Lung microvascular endothelial cell (primary cell): ENCODE results near the gene CKAP2L. TPM values are rescaled to one million over a fixed set of nuclear protein-coding genes. Genes with fewer than 3 reads are reported as not detected.
"Not testable (repeated sequence)": the region's sequence is repeated elsewhere in the genome, so short reads cannot be mapped to it uniquely, and the experiment has no call there.

Experiments used
- DNase-seq, 2 donors: peaks; one replicate each; pipeline versions ENCODE4 v3.0.0 to v3.0.0-alpha.2; 2010; ENCODE audit warnings: low read depth in 2 of 2
- total RNA-seq: library from RNA; depleted of rRNA; stranded (reverse); fragments of >200 nt; gene quantifications from 2 replicates; pipeline ENCODE4 v1.2.1, GENCODE V29; 2014

The CKAP2L gene
- total RNA-seq, 1 donor from 2014 or later: 0.60 TPM

DNA sequence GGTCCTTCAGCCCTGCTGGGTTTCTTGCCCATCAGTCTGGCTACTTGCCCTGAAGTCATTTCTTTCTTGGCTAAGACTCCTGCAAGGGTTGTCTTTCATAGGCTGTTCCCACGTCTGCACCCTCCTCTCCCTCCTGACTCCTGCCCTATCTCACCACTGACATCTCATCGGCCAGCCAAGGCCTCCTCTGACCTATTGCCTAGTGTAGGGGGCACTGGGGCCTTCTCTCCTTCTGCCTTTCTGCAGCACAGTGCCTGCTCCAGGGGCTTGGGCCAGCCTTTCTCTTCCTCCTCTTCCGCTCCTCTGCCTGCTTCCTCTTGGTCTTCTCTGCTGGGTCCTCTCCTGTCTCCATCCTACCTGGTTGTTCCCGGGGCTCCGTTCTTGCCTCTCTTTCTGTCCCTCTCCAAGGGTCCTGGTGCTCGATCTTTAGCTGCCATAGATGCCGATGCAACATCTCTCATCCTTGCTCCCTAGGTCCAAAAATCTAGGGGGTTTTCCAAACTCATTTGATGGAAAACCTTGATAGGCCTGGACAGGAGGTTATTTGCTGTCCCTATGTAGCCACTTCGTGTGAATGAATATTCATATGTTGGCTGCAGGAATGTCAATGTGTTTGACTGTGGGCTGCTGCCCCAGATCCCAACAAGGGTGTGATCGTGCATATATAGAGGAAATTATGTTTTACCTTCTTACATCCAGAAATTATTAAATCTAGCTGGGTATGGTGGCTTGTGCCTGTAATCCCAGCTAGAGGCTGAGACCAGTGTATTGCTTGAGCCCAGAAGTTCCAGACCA, 53.3 kb downstream of the CKAP2L start:
- no peak for DNase-seq

DNA sequence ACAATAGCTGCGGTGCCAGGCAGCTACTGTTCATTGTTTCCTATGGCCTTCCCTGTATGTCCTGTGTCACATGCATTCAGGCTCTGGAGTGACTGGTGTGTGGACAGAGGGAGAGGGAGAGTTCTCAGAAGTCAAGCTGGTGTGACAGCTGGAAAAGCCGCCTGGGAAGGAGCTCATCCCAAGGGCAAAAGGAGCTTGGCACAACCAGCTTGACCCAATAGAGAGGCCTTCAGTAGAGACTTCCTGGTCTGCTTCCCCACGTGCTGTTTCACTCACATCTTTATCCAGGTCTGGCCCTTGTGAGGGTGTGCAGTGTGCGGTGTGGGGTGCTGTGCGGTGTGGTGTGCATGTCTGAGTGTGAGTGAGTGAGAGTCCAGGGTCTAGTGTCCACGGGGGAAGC, 54.7 kb downstream of the CKAP2L start:
- no peak for DNase-seq

DNA sequence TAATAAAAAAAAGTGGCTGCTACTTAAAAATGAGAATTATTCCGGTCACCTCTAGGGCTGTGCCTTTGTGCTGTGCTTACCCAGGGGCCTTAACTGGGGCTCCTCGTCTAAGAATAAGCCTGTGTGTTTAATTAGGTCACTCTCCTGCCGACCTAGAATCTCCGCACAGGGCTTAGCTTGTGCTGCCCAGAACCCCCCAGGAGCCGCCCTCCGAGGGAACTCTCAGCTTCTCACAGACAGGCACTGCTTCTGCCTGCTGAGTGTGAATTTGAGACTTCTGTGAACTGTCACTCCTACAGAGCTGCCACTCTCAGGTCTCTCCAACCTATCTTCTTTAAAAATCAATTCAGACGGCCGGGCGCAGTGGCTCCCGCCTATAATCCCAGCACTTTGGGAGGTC, 55.4 kb downstream of the CKAP2L start:
- DNase-seq: no peak

DNA sequence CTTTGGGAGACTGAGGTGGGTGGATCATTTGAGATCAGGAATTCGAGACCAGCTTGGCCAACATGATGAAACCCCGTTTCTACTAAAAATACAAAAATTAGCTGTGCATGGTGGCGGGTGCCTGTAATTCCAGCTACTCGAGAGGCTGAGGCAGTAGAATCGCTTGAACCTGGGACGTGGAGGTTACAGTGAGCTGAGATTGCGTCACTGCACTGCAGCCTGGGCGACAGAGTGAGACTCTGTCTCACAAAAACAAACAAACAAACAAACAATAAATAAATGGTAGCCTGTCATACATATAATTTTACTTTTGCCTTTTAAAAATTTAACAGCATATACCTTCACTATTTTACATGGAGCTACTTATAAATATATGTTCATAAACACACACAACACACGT, 57.5 kb downstream of the CKAP2L start:
- not testable (repeated sequence) for DNase-seq

DNA sequence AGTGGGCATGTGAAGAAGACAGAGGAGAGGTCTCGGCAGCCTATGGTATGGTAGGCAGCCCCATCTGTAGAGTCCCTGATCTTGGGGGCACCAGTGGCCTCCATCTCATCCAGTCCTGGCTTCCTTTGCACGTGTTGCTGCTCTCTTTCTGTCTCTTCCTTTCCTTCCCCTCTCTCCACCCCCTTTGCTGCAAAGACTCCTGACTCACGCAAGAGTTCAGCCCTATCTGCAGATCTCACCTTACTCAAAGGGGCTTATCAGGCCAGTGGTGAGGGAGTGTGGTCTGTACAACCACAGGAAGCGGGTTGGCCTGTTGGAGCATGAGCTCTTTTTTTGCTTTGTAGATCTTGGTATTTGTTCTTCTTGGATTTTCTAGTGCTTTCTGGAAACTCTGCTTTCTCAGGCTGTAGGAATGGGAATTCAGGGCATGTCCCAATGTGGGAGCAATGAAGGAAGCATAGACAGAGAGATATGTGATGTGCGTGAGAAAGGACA, 58.2 kb downstream of the CKAP2L start:
- DNase-seq: no peak

DNA sequence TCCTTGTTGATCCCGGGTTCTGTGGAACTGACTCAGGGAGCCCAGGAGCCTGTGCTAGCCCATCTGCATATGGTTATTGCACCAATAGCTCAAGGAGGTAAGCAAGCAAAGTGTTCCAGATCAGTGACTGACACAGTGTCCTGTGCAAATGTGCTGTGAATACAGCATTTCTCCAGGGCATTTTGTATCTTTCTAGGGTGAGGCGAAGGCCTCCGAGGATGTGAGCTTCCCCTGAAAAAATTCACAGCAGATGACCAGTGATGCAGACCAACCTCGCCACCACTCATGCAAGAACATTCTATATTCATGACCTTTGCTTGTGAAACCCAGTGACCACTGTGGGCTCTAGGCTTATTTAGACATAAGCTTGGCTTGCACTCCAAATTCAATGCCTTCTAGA, 58.8 kb downstream of the CKAP2L start:
- DNase-seq: no peak

DNA sequence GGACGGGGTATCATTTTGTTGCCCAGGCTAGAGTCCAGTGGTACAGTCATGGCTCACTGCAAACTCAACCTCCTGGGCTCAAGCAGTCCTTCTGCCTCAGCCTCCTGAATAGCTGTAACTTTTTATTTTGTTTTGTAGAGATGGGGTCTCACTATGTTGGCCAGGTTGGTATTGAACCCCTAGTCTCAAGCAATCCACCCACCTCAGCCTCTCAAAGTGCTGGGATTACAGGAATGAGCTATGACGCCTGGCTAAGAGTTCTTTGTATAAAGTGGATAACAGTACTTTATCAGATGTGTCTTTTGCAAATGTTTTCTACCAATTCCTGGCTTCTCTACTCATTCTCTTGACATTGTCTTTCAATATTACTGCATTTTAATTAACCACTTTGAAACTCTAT, 60.7 kb downstream of the CKAP2L start:
- no peak for DNase-seq

DNA sequence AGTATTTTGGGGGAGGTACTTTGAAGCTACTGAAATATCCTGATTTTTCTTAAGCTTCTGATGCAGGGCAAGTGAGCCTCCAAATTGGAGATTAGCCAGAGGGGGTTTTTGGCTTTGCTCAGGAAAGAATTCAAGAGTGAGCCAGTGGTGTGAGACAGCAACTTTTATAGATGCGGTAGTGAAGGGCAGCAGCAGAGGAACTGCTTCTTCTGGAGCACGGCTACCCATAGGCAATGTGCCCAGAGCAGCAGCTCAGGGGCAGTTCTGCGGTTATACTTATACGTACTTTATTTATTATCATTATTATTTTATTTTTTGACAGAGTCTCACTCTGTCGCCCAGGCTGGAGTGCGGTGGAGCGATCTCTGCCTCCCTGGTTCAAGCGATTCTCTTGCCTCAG, 63.4 kb downstream of the CKAP2L start:
- no peak for DNase-seq

DNA sequence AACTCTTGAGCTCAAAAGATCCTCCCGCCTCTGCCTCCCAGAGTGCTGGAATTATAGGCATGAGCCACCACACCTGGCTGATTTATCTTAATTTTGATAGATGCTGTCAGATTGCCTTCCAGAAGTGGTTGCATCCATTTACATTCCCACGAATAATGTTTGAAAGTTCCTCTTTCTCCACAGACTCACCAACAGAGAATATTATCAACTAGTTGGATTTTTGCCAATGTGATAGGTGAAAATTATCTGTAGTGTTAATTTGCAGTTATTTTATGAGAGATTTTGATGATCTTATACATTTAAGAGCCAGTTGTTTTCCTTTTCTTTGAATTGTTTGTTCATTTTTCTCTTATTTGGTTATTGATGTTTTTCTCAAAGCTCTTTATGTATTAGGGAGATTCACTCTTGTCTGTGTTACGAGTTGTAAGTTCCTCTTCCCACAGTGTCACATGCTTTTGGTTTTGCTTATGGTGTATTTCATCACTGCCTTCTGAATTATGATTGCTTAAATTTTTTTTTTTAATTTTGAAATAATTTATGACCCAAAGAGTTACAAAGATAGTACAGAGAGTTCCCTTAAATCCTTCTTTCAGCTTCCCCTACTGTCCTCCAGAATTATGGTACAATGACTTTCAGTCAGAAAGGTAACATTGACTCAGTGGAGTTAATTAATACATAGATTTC, 64.3 kb downstream of the CKAP2L start:
- no peak for DNase-seq

DNA sequence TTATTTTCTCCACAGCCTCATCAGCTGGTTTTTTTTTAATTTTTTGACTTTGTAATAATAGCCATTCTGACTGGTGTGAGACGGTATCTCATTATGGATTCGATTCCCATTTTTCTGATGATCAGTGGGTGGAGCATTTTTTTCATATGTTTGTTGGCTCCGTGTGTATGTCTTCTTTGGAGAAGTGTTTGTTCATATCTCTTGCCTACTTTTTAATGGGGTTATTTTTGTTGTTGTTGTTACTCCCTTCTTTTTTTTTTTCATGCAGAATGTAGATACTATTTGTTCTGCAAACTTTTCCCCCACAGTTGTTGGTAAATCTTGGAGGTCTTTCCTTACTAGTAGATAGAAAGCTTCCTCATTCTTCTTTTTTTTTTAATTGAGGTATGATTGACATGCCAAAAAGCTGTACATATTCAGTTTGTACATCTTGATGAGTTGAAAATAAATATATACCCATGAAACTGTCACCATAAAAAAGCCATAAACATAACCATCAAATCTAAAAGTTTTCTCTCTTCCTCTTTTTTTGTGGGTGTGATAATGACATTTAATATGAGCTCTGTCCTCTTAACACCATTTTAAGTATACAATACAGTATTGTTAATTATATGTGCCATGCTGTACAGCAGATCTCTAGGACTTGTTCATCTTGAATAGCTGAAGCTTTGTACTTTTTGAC, 65.4 kb downstream of the CKAP2L start:
- no peak for DNase-seq

DNA sequence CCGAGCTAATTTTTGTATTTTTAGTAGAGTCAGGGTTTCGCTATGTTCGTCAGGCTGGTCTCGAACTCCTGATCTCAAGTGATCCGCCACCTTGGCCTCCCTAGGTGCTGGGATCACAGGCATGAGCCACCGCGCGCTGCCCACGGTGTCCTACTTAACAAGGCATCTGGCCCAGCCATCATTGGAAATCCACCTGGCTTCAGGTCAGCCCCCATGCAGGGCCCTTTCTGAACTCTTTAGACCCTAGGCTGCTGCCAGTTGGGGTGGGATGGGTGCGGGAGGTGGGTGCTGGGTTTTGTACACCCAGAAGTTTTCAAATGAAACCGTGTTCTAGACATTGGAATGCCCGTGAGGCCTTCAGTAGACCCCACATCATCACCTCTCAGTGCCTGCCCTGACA, 70.2 kb downstream of the CKAP2L start:
- DNase-seq: no peak

DNA sequence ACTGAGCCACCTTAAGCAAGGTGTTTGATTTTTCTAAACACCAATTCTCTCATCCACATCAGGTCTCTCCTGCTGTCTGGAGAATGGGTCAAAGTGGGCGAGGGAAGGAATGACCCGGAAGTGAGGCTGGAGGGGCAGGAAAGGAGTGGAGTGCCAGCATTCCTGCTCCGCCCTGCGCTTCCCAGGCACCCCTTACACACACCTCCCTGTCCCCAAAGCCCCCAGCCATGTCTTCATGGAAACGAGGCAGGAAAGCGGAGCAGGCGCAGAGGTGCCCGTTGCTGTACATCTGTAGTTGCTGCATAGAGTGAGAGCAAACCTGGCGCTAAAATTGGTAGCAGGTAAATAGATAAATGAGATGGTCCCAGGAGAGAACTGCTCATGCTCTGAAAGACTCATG, 70.8 kb downstream of the CKAP2L start:
- DNase-seq: no peak

DNA sequence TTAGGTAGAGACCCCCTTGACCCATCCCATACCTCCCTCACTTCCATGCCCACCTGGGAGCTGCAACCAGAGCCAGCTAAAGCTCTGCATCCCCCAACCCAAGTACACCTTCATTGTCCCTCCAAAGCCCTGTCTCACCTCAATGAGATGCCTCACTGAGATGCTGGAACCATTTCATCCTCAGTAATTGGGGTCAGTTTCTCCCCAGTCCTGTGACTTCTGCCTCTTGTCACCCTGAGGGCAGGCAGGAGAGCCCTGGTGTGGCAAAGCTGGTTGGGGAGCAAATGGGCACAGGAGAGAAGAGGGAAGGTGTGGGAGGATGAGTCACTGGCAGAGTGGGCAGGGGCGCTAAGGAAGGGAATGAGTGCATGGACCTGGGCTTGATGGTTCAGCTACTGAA, 71.5 kb downstream of the CKAP2L start:
- no peak for DNase-seq

DNA sequence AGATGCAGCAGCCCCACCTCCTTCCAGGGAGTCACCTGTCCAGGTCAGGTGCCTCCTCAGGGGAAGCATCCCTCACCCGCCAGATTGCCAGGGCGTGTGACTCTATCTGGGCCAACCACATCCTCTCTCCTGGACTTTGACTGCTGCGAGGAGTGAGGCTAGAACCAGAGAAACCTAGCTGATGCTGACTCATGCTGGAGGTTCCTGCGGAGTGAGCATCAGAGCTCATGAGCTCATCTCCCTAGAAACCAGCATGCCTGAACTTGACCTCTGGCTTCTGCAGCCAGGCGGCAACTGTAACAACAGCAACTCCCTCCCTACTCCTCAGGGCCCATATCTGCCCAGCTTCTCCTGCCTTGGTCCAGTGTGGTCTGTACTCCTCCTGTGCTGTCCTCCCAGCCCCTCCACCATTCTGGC, 71.9 kb downstream of the CKAP2L start:
- peak; percentile 11 to 94 for DNase-seq

DNA sequence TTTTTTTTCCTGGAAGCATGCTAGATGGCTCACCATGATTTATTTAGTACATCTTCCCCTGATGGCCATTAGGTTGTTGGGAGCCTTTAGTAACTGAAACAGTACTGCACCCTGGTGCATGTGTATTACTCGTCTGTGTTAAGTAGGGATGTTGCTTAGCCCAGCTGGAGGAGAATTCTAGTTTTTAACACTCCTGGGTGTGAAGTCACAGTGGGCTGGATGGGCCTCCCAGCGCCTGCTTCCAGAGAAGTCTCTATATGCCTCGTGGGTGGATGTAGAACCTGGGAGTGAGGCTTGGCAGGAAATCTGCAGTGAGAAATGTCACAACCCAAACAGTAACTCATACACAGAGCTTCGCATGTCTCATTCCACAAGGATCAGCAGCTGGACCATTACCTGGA, 72.5 kb downstream of the CKAP2L start:
- peak in 1 of 2 donors; percentile 27 for DNase-seq

DNA sequence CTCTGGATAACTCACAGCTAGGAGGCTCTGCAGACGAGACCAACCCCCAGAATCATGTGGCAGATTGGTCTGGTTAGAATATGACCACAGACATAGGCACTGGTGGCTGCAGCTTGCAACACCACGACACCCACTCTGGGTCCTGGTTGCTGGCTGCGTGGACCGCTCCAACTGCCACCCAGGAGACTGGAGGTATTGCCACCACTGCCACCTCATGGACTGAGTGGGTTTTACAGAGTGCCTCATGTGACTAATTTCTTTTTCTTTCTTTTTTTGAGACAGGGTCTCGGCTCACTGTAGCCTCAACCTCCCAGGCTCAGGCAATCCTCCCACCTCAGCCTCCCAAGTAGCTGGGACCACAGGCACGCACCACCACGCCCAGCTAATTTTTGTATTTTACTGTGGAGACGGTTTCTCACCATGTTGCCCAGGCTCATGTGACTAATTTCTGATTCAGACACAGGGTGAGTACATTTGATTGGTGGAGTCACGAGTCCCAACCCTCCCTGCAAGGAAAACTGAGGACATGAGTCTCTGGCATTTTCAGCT, 73.5 kb downstream of the CKAP2L start:
- peak; percentile 70 to 77 for DNase-seq

DNA sequence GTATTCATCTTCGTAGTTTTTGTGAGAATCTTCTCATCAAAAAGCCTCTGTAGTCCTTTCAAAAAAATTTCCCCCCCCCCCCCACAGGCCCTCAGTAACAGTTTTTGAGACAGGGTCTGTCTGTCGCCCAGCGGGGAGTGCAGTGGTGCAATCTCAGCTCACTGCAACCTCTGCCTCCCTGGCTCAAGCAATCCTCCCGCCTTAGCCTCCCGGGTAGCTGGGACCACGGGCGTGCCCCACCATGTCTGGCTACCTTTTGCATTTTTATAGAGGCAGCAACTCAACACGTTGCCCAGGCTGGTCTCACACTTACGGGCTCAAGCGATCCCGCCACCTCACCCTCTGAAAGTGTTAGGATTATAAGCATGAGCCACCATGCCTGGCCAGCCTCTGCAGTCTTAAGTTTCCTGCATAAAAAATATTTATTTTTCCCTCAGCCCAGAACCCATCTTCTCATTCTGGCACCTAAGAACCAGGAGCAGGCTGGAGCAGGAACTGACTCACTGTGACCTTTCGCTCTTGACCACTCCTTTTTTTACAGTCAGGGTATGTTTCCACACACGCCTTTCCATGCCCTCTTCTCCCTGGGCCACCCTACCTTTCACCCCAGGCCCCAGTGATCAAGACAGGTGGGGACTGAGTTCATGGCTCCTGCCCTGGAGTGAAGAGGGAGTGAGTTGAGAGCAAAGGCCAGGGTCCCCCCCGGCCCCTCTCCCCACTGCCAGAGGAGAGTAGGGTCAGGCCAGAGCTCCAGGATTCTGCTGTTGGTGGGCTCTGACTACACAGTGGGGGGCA, 76.1 kb downstream of the CKAP2L start:
- peak in 1 of 2 donors; percentile 60 for DNase-seq

DNA sequence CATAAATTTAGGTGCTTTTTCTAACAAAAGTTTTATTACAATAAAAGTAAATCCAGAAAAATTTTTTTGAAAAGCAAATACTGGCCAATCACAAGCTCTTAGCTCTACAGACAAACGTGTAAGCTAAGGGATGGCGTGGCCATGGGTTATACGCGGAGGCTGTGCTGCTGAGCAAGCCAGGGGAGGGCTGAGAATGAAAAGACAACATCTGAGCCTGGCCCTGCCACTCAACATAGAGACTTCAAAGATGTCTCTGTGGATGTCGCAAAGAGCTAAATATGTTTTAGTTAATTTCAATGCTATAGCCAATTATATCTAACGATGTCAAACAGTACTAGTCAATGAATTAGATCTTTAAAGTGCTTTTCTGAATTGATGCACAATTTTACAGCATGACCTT, 76.9 kb downstream of the CKAP2L start:
- DNase-seq: no peak
